SK-N-SH (cell line): ENCODE data around the gene MYH6. TPM values are rescaled to one million over a fixed set of nuclear protein-coding genes. Genes with fewer than 3 reads are reported as not detected.

Source experiments
- CTCF ChIA-PET: fragments of 300-600, 350-600 bp; formaldehyde crosslinking; extraction: SDS; loops from one replicate; lab custom pipeline; 2021; lab: Yijun Ruan, JAX
- POLR2A ChIA-PET: fragments of 350-600 bp; sonication (Branson Sonifier 250); formaldehyde crosslinking; extraction: SDS; loops from one replicate; lab custom pipeline; 2020; ENCODE audit warnings: antibody characterized with exemption, inconsistent platforms; lab: Yijun Ruan, JAX
- DNase-seq: peaks from one replicate; pipeline ENCODE4 v3.0.0; 2012
- H2AFZ ChIP-seq: fragments of 200-600 bp; sonication (generic); 2 replicates; pipeline ENCODE4 v1.8.1; 2016; ENCODE audit warnings: antibody characterized with exemption, mild to moderate bottlenecking, low read depth
- H3F3A ChIP-seq: fragments of 200-600 bp; sonication (generic); replicated peaks from 2 replicates; pipeline ENCODE3; 2016; ENCODE audit warnings: antibody characterized with exemption, mild to moderate bottlenecking; ENCODE audit not compliant: insufficient read depth
- H3K27ac ChIP-seq, 2 experiments: fragments of 200-500 bp in 1 of 2; fragments of 200-600 bp in 1 of 2; sonication (Bioruptor generic) in 1 of 2; sonication (generic), shearing (Covaris generic) in 1 of 2; 2 replicates each; pipeline versions ENCODE4 v1.5.1 to v1.6.1; 2014 to 2016; ENCODE audit warnings: low read depth in 2 of 2, inconsistent platforms in 1 of 2, low read length in 1 of 2, mild to moderate bottlenecking in 1 of 2, mixed read lengths in 1 of 2
- H3K27me3 ChIP-seq: fragments of 200-600 bp; sonication (generic), shearing (Covaris generic); 2 replicates; pipeline ENCODE4 v1.6.1; 2016; ENCODE audit warnings: mixed run types; ENCODE audit not compliant: insufficient read depth
- H3K36me3 ChIP-seq, 2 experiments: fragments of 200-500 bp in 1 of 2; fragments of 200-600 bp in 1 of 2; sonication (Bioruptor generic) in 1 of 2; sonication (generic) in 1 of 2; replicated peaks in 1 of 2; 2 replicates each; pipeline versions ENCODE3 to v1.5.1; 2014 to 2016; ENCODE audit warnings: low read length in 1 of 2, mild to moderate bottlenecking in 1 of 2; ENCODE audit not compliant: insufficient read depth in 2 of 2, control insufficient read depth in 1 of 2
- H3K4me1 ChIP-seq, 2 experiments: fragments of 200-500 bp in 1 of 2; fragments of 200-600 bp in 1 of 2; sonication (Bioruptor generic) in 1 of 2; sonication (generic), shearing (Covaris generic) in 1 of 2; 2 replicates each; pipeline versions ENCODE4 v1.5.1 to v1.6.1; 2014 to 2016; ENCODE audit warnings: low read depth in 1 of 2, low read length in 1 of 2, mixed run types in 1 of 2; ENCODE audit not compliant: insufficient read depth in 2 of 2, control insufficient read depth in 1 of 2
- H3K4me2 ChIP-seq: fragments of 200-600 bp; sonication (generic), shearing (Covaris generic); 2 replicates; pipeline ENCODE4 v1.6.1; 2017; ENCODE audit warnings: mixed run types
- H3K4me3 ChIP-seq, 2 experiments: fragments of 200-500 bp in 1 of 2; fragments of 200-600 bp in 1 of 2; sonication (Bioruptor generic) in 1 of 2; sonication (generic), shearing (Covaris generic) in 1 of 2; 2 replicates each; pipeline versions ENCODE4 v1.5.1 to v1.8.1; 2014 to 2016; ENCODE audit warnings: low read depth in 2 of 2, inconsistent platforms in 1 of 2, low read length in 1 of 2, mild to moderate bottlenecking in 1 of 2, mixed read lengths in 1 of 2, moderate library complexity in 1 of 2
- H3K79me2 ChIP-seq: fragments of 200-600 bp; sonication (generic); 2 replicates; pipeline ENCODE4 v1.8.1; 2017; ENCODE audit warnings: mild to moderate bottlenecking; ENCODE audit not compliant: insufficient read depth
- H3K9ac ChIP-seq: fragments of 200-600 bp; sonication (generic); 2 replicates; pipeline ENCODE4 v1.6.1; 2017; ENCODE audit warnings: mixed run types
- H3K9me2 ChIP-seq: fragments of 200-600 bp; sonication (generic); 2 replicates; pipeline ENCODE4 v1.6.1; 2017; ENCODE audit warnings: mixed run types
- H3K9me3 ChIP-seq: fragments of 200-600 bp; sonication (generic); 2 replicates; pipeline ENCODE4 v1.6.1; 2017; ENCODE audit warnings: mixed run types, mild to moderate bottlenecking, moderate library complexity
- H4K20me1 ChIP-seq: fragments of 200-600 bp; sonication (generic); 2 replicates; pipeline ENCODE4 v1.6.1; 2017; ENCODE audit warnings: mild to moderate bottlenecking, mixed run types; ENCODE audit not compliant: insufficient read depth
- EZH2phosphoT487 ChIP-seq: fragments of 200-600 bp; sonication (generic); IDR thresholded peaks from 2 replicates; pipeline ENCODE4 v1.6.1; 2017; ENCODE audit warnings: low read depth, mixed run types, mild to moderate bottlenecking, antibody characterized with exemption, moderate library complexity, borderline replicate concordance
- FOSL2 ChIP-seq: IDR thresholded peaks from 2 replicates; pipeline ENCODE4 v1.4.0; 2012; ENCODE audit warnings: low read depth, mild to moderate bottlenecking, moderate library complexity, borderline replicate concordance
- FOXM1 ChIP-seq: IDR thresholded peaks from 2 replicates; pipeline ENCODE4 v1.4.0; 2012; ENCODE audit warnings: low read depth, mild to moderate bottlenecking
- MXI1 ChIP-seq: IDR thresholded peaks from 2 replicates; pipeline ENCODE4 v1.6.1; 2012; ENCODE audit warnings: mild to moderate bottlenecking, low read depth, low read length, improper control_type of control experiment
- NRF1 ChIP-seq: IDR thresholded peaks from 2 replicates; pipeline ENCODE4 v1.6.1; 2012; ENCODE audit warnings: low read depth, mild to moderate bottlenecking, low read length
- POLR2AphosphoS5 ChIP-seq: IDR thresholded peaks from 2 replicates; pipeline ENCODE4 v1.6.1; 2012; ENCODE audit warnings: low read depth, low read length
- RAD21 ChIP-seq: IDR thresholded peaks from 2 replicates; pipeline ENCODE4 v1.6.1; 2012; ENCODE audit warnings: mild to moderate bottlenecking, low read length
- TAF1 ChIP-seq: IDR thresholded peaks from 2 replicates; pipeline ENCODE4 v1.6.1; 2012; ENCODE audit warnings: low read depth, mild to moderate bottlenecking, low read length, moderate library complexity, borderline replicate concordance
- TEAD4 ChIP-seq: IDR thresholded peaks from 2 replicates; pipeline ENCODE4 v1.4.0; 2012; ENCODE audit warnings: mild to moderate bottlenecking, borderline replicate concordance; ENCODE audit not compliant: insufficient read depth
- WGBS: methylation state at CpG from one replicate; pipeline ENCODE4 v1.1.6; 2017; ENCODE audit warnings: low lambda C conversion rate; 5-methylcytosine and 5-hydroxymethylcytosine counted together
- polyA plus RNA-seq, 3 experiments: library from polyadenylated mRNA; depleted of rRNA; stranded (reverse); fragments of >200 nt; gene quantifications; 2 replicates each; pipeline ENCODE4 v1.2.3, GENCODE V29; 2012
- TF ChIP-seq, protein P1 (sequence below): IDR thresholded peaks from 2 replicates; pipeline ENCODE4 v1.4.0; 2012; ENCODE audit warnings: low read depth, borderline replicate concordance
- TF ChIP-seq, protein P2 (sequence below): fragments of 200-600 bp; sonication (generic); IDR thresholded peaks from 2 replicates; pipeline ENCODE4 v1.6.1; 2017; ENCODE audit warnings: antibody characterized with exemption, mild to moderate bottlenecking, moderate library complexity

MYH6 gene
- polyA plus RNA-seq, 1 of the 3 experiments (the other 2 are of a cell fraction) = not detected

DNA sequence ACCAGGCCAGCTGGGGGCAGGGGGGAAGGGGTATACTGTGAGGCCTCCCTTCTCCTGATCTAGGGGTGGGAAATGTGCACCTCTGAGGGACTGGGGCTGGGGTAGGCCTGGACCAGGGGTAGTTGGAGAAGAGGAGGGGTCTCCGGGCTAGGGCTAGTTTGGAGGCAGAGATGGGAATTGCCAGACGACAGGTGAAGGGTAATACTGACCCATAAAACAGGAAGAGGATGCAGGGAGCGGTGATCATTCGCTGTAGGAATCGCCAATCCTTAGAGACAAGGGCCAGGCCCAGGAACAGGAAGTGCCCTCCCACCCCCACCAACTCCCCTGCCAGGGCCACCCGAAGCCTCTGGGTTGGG lies 59.8 kb downstream of the MYH6 start (continued):
- TF ChIP-seq, protein P1, sequence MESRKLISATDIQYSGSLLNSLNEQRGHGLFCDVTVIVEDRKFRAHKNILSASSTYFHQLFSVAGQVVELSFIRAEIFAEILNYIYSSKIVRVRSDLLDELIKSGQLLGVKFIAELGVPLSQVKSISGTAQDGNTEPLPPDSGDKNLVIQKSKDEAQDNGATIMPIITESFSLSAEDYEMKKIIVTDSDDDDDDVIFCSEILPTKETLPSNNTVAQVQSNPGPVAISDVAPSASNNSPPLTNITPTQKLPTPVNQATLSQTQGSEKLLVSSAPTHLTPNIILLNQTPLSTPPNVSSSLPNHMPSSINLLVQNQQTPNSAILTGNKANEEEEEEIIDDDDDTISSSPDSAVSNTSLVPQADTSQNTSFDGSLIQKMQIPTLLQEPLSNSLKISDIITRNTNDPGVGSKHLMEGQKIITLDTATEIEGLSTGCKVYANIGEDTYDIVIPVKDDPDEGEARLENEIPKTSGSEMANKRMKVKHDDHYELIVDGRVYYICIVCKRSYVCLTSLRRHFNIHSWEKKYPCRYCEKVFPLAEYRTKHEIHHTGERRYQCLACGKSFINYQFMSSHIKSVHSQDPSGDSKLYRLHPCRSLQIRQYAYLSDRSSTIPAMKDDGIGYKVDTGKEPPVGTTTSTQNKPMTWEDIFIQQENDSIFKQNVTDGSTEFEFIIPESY = no peak
- no peak for TF ChIP-seq TEAD4
- TF ChIP-seq FOXM1 = no peak
- TF ChIP-seq TAF1 = no peak
- no peak for TF ChIP-seq MXI1
- TF ChIP-seq FOSL2 = no peak
- no peak for TF ChIP-seq RAD21

DNA sequence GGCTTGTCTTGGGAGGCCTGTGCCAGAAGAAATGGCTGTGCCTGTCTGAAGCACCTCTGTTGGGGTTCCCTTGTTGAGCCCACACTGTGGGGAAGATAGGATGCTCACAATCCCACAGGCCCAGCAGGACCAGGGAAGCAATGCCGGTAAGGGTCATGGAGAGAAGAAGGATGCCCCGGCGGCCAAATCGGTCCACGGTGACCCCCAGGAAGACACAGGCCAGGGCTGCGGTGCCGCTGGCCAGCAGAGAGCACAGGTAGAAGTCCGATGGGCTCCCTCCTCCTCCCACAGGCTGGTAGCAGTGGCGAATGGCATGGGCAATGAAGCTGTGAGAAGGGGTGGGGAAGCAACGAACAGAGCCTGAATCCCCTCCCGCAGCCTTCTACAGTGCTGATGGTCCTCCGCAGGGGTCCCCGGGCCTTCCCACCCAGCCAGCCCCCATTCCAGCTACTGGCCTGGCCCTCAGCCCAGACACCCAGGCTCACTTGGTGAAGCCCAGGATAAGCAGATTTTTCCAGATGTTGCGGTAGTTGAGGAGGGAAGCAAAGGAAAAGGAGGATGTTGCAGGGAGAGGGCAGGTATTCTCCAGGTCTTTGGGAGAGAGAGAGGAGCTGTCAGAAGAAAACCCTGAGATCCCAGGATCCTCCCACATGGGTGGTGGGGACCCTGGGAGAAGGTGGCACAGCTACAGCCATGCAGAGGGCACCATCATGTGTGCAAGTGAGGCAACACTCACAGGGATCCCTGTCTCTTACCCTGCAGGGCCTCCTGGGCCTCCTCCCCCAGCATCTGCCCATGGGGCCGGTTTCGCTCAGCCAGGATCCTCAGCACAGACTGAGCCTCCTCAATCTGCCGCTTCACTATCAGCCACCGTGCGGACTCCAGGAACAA lies 60.4 kb downstream of the MYH6 start:
- H3F3A ChIP-seq = no peaks in the 10 kb centered on the region
- ChIA-PET POLR2A (interaction anchor here (2.0 to 2.7 kb wide), 2 partner anchors 18 to 21 kb away, joined by 7 to 8 read pairs; no protein-coding TSS in a partner anchor), CTCF (interaction anchor here (1.1 to 3.5 kb wide), 5 partner anchors 10 to 241 kb away, joined by 4 to 16 read pairs (median 5); no protein-coding TSS in a partner anchor)
- H3K27me3 ChIP-seq = no peaks in the 10 kb centered on the region
- no peak overlapping the region for H2AFZ ChIP-seq
- H4K20me1 ChIP-seq = no peaks in the 10 kb centered on the region
- no peak for DNase-seq
- H3K79me2 ChIP-seq = no peaks in the 10 kb centered on the region
- no peaks in the 10 kb centered on the region for H3K9me2 ChIP-seq
- H3K27ac ChIP-seq = no peak overlapping the region; a peak in 1 of 4 replicates
- H3K4me3 ChIP-seq = no peak overlapping the region
- no peak overlapping the region for H3K9ac ChIP-seq
- H3K4me2 ChIP-seq = no peak overlapping the region
- H3K9me3 ChIP-seq = no peaks in the 10 kb centered on the region
- WGBS = 99% methylated on average over 12 of the region's 19 CpGs
- no peak for TF ChIP-seq NRF1
- TF ChIP-seq, protein P2, sequence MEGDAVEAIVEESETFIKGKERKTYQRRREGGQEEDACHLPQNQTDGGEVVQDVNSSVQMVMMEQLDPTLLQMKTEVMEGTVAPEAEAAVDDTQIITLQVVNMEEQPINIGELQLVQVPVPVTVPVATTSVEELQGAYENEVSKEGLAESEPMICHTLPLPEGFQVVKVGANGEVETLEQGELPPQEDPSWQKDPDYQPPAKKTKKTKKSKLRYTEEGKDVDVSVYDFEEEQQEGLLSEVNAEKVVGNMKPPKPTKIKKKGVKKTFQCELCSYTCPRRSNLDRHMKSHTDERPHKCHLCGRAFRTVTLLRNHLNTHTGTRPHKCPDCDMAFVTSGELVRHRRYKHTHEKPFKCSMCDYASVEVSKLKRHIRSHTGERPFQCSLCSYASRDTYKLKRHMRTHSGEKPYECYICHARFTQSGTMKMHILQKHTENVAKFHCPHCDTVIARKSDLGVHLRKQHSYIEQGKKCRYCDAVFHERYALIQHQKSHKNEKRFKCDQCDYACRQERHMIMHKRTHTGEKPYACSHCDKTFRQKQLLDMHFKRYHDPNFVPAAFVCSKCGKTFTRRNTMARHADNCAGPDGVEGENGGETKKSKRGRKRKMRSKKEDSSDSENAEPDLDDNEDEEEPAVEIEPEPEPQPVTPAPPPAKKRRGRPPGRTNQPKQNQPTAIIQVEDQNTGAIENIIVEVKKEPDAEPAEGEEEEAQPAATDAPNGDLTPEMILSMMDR = no peak
- TF ChIP-seq, protein P1 = no peak
- TF ChIP-seq EZH2phosphoT487 = no peak
- TF ChIP-seq POLR2AphosphoS5 = no peak
- H3K36me3 ChIP-seq = peaks cover 0 to 2% of the 10 kb centered on the region in 2 experiments
- H3K4me1 ChIP-seq = peaks cover 0 to 8% of the 10 kb centered on the region in 2 experiments; a peak in 1 of 4 replicates
